BE2C (cell line): ENCODE data around the gene MBP.

Experiments
- DNase-seq: peaks from one replicate; pipeline ENCODE4 v3.0.0-alpha.2; 2020
- H3K27me3 ChIP-seq: fragments of 250-450 bp; sonication (Bioruptor Pico); 2 replicates; pipeline ENCODE4 v1.5.1; 2020; ENCODE audit warnings: mild to moderate bottlenecking
- H3K36me3 ChIP-seq: fragments of 250-450 bp; sonication (Bioruptor Pico); 2 replicates; pipeline ENCODE4 v1.5.1; 2020; ENCODE audit warnings: mild to moderate bottlenecking
- H3K4me1 ChIP-seq: fragments of 250-450 bp; sonication (Bioruptor Pico); 2 replicates; pipeline ENCODE4 v1.5.1; 2020
- H3K4me3 ChIP-seq: 2 replicates; pipeline ENCODE4 v1.5.1; 2011; ENCODE audit warnings: low read depth, low read length
- H3K9me3 ChIP-seq: fragments of 250-450 bp; sonication (Bioruptor Pico); 2 replicates; pipeline ENCODE4 v1.5.1; 2020
- CTCF ChIP-seq: IDR thresholded peaks from 2 replicates; pipeline ENCODE4 v1.5.1; 2012; ENCODE audit warnings: mild to moderate bottlenecking, low read depth, low read length

Gene MBP

GRCh38 chr18:77066689-77067088 lies 65.9 kb downstream of the MBP start:
- Histone ChIP-seq H3K27me3 (no peaks in the 10 kb centered on the region), H3K4me3 (no peak overlapping the region), H3K36me3 (no peaks in the 10 kb centered on the region), H3K4me1 (no peaks in the 10 kb centered on the region), H3K9me3 (no peaks in the 10 kb centered on the region)
- no peak for TF ChIP-seq CTCF
- no peak for DNase-seq

DNA sequence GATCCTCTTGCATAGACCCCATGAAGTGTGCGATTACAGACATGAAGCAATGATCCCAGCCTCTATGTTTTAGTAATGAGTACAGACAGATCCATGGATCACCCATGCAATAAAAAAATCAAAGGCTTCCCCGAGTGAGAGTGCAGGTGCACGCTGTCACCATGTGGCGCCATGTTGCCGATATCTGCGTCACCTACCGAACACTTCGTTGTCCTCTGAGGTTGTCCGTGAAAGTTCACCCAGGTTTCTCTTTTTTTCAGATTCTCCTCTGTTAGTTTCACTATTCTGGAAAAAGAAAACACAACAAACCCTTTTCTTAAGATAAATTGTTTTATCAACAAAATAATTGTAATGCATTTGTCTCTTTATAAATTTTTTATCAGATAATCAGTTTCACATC lies 66.5 kb downstream of the MBP start:
- no peak for TF ChIP-seq CTCF
- Histone ChIP-seq H3K9me3 (no peaks in the 10 kb centered on the region), H3K4me1 (no peaks in the 10 kb centered on the region), H3K36me3 (no peaks in the 10 kb centered on the region), H3K27me3 (no peaks in the 10 kb centered on the region), H3K4me3 (no peak overlapping the region)
- no peak for DNase-seq

GRCh38 chr18:77065221-77065981 lies 67.2 kb downstream of the MBP start:
- no peak for DNase-seq
- TF ChIP-seq CTCF, result no peak
- Histone ChIP-seq H3K27me3 (no peaks in the 10 kb centered on the region), H3K36me3 (no peaks in the 10 kb centered on the region), H3K4me3 (no peak overlapping the region), H3K4me1 (no peaks in the 10 kb centered on the region), H3K9me3 (no peaks in the 10 kb centered on the region)

DNA sequence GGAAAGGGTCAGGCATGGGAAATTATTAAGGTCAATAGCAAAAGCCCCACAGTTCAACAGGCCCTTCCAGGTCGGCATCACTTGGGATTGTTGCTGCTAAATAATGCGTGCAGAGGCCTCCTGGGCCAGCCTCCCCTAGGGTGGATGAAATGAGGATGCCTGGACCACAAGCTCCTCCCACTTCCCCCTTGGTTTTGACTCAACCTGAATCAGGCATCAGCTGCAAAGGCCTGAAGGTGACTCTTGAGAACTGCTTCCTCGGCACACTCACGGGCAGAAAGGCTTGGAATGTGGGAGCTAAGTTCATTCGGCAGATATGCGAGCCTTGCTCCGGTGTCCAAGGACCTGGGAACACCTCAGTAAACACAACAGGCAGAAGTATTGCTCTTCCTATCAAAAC lies 69.3 kb downstream of the MBP start:
- no peak overlapping the region for H3K4me3 ChIP-seq
- DNase-seq, result no peak
- H3K36me3 ChIP-seq, result no peaks in the 10 kb centered on the region
- TF ChIP-seq CTCF, result no peak
- no peaks in the 10 kb centered on the region for H3K4me1 ChIP-seq
- H3K9me3 ChIP-seq, result no peaks in the 10 kb centered on the region
- H3K27me3 ChIP-seq, result no peaks in the 10 kb centered on the region

DNA sequence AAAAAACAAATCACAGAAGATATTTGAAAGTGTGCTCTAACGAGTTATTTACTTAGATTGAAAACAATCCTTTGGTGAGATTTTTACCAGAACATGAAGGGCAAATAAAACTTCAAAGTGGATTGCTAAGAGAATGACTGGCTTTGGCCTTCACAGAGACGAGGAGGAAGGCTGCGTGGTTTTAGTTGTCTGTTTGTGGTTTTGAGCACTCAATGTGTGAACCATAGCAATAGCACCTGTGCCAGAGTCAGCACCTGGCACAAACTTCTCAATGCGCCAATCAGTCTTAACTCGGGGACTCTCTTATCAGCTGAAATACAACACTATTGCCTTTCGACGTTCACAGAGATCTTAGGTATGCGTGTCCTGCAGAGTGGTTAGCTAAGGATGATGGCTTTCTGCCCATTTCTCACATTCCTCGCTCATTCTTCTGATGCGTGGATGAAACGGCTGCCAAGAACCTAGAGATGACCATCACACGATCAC lies 70.0 kb downstream of the MBP start:
- Histone ChIP-seq H3K27me3 (no peaks in the 10 kb centered on the region), H3K36me3 (no peaks in the 10 kb centered on the region), H3K9me3 (no peaks in the 10 kb centered on the region), H3K4me3 (no peak overlapping the region), H3K4me1 (no peaks in the 10 kb centered on the region)
- no peak for DNase-seq
- no peak for TF ChIP-seq CTCF

DNA sequence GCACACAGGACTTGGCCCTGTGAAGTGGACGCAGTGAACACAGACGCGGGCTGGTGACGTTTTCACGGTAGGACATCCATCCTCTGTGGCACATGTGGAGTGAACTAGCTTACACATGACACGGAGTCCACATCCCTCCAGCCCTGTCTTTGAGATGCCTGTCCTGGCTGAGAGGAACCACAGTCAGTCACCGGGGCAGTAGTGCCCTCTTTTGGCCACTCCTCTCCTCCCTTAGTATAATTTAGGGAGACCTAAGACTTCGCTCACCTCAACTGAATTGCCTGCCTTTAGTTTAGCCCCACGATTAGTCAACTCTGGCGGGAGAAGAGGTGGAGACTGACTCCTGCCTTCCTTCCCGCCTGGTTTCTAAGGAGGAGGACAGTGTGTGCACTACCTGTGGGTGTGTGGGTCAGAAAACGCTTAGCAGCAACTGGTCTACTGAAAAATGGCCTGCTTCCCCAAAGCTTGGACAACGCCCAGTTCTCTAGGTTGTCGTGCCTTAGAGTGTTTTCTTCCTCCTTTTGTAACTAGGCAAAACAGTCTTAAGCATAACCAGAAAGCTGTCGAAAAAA lies 70.6 kb downstream of the MBP start:
- DNase-seq, result no peak
- TF ChIP-seq CTCF, result no peak
- no peaks in the 10 kb centered on the region for H3K27me3 ChIP-seq
- no peaks in the 10 kb centered on the region for H3K36me3 ChIP-seq
- H3K9me3 ChIP-seq, result no peaks in the 10 kb centered on the region
- H3K4me3 ChIP-seq, result no peak overlapping the region
- H3K4me1 ChIP-seq, result no peaks in the 10 kb centered on the region
